Measurements from ENCODE around the gene NEUROD6. TPM values are rescaled to one million over a fixed set of nuclear protein-coding genes. Genes with fewer than 3 reads are reported as not detected.

Gene NEUROD6
- polyA plus RNA-seq, 1 donor (not counting 4 experiments of a cell fraction or from before 2014, with no cell fraction given) = not detected

- Histone ChIP-seq H3K79me2 (ENCODE audit: control insufficient read depth, insufficient read depth, low read length) (no peaks in the 10 kb centered on the region), H3K9me3 (ENCODE audit: control insufficient read depth, low read depth, low read length) (no peaks in the 10 kb centered on the region), H3K9me1 (ENCODE audit: control insufficient read depth, extremely low read depth, insufficient read depth, low read length) (no peaks in the 10 kb centered on the region), H3K27me3 (ENCODE audit: control insufficient read depth, extremely low read depth, insufficient read depth, low read length) (peaks cover 42% of the 10 kb centered on the region), H3K27ac (ENCODE audit: control insufficient read depth, insufficient read depth, low read length) (no peak overlapping the region), H3K4me3 (ENCODE audit: control insufficient read depth in 2 of 3, extremely low read depth in 1 of 3, insufficient read depth in 2 of 3, low read depth in 1 of 3, low read length in 3 of 3) (no peak overlapping the region), H4K20me1 (ENCODE audit: control insufficient read depth, extremely low read depth, insufficient read depth, low read length) (no peaks in the 10 kb centered on the region), H2AFZ (ENCODE audit: control insufficient read depth, low read length) (no peak overlapping the region), H3K4me2 (ENCODE audit: control insufficient read depth, extremely low read depth, insufficient read depth, low read depth, low read length) (no peak overlapping the region), H3K4me1 (ENCODE audit: control insufficient read depth, extremely low read depth, insufficient read depth, low read length) (no peaks in the 10 kb centered on the region), H3K36me3 (ENCODE audit: control insufficient read depth in 2 of 2, extremely low read depth in 1 of 2, insufficient read depth in 2 of 2, low read length in 2 of 2) (no peaks in the 10 kb centered on the region), H3K9ac (ENCODE audit: control insufficient read depth, extremely low read depth, insufficient read depth, low read length) (no peak overlapping the region)
- dilution Hi-C loops (cut with MboI; ENCODE audit: extremely low pct_ligation_motif_present, low sequenced_read_pairs) = no loop called here
- DNase-seq (ENCODE audit: low read depth, low spot score) (no peak), FAIRE-seq (no peak)
- TF ChIP-seq EZH2 (IDR thresholded peaks at IDR 0.05; ENCODE audit: low read length) (no peak), CTCF (optimal IDR thresholded peaks at IDR 0.05 in 1 of 3, IDR thresholded peaks at IDR 0.05 in 1 of 3, conservative IDR thresholded peaks at IDR 0.05 in 1 of 3; ENCODE audit: extremely low read depth in 1 of 3, insufficient read depth in 2 of 3, low read length in 3 of 3) (no peak)
These were observed 615 bp upstream of the NEUROD6 start for GRCh38 chr7:31341141-31341540.

- dilution Hi-C loops (cut with MboI; ENCODE audit: extremely low pct_ligation_motif_present, low sequenced_read_pairs) = no loop called here
- Histone ChIP-seq H3K27ac (ENCODE audit: control insufficient read depth, insufficient read depth, low read length) (no peak overlapping the region), H4K20me1 (ENCODE audit: control insufficient read depth, extremely low read depth, insufficient read depth, low read length) (no peaks in the 10 kb centered on the region), H3K27me3 (ENCODE audit: control insufficient read depth, extremely low read depth, insufficient read depth, low read length) (peaks cover 46% of the 10 kb centered on the region), H3K4me1 (ENCODE audit: control insufficient read depth, extremely low read depth, insufficient read depth, low read length) (no peaks in the 10 kb centered on the region), H3K9me1 (ENCODE audit: control insufficient read depth, extremely low read depth, insufficient read depth, low read length) (no peaks in the 10 kb centered on the region), H3K4me2 (ENCODE audit: control insufficient read depth, extremely low read depth, insufficient read depth, low read depth, low read length) (no peak overlapping the region), H3K9me3 (ENCODE audit: control insufficient read depth, low read depth, low read length) (no peaks in the 10 kb centered on the region), H3K4me3 (ENCODE audit: control insufficient read depth in 2 of 3, extremely low read depth in 1 of 3, insufficient read depth in 2 of 3, low read depth in 1 of 3, low read length in 3 of 3) (no peak overlapping the region), H3K9ac (ENCODE audit: control insufficient read depth, extremely low read depth, insufficient read depth, low read length) (no peak overlapping the region), H2AFZ (ENCODE audit: control insufficient read depth, low read length) (no peak overlapping the region), H3K79me2 (ENCODE audit: control insufficient read depth, insufficient read depth, low read length) (no peaks in the 10 kb centered on the region), H3K36me3 (ENCODE audit: control insufficient read depth in 2 of 2, extremely low read depth in 1 of 2, insufficient read depth in 2 of 2, low read length in 2 of 2) (no peaks in the 10 kb centered on the region)
- FAIRE-seq = no peak
- no peak for TF ChIP-seq CTCF (optimal IDR thresholded peaks at IDR 0.05 in 1 of 3, IDR thresholded peaks at IDR 0.05 in 1 of 3, conservative IDR thresholded peaks at IDR 0.05 in 1 of 3; ENCODE audit: extremely low read depth in 1 of 3, insufficient read depth in 2 of 3, low read length in 3 of 3)
- no peak for TF ChIP-seq EZH2 (IDR thresholded peaks at IDR 0.05; ENCODE audit: low read length)
- DNase-seq (ENCODE audit: low read depth, low spot score) = no peak
These were observed 475 bp downstream of the NEUROD6 start for GRCh38 chr7:31340051-31340450.
